ENCODE data around the gene IL4.

Gene IL4

GRCh38 chr5:132655821-132656773 lies 17.7 kb upstream of the IL4 start:
- ATAC-seq = peak; percentile 71
- TF ChIP-seq RARB (CRISPR knock-in tag; IDR thresholded peaks at IDR 0.05) (no peak), ZNF8 (CRISPR knock-in tag; IDR thresholded peaks at IDR 0.05) (no peak), OSR1 (CRISPR knock-in tag; IDR thresholded peaks at IDR 0.05) (no peak), TCF4 (CRISPR knock-in tag; IDR thresholded peaks at IDR 0.05; ENCODE audit: borderline replicate concordance) (no peak), ZNF565 (CRISPR knock-in tag; conservative IDR thresholded peaks at IDR 0.05; ENCODE audit: low read depth) (no peak), SNAI2 (CRISPR knock-in tag; IDR thresholded peaks at IDR 0.05) (no peak), TSHZ2 (CRISPR knock-in tag; IDR thresholded peaks at IDR 0.05) (no peak), CSRNP3 (CRISPR knock-in tag; IDR thresholded peaks at IDR 0.05) (no peak), CSDC2 (CRISPR knock-in tag; IDR thresholded peaks at IDR 0.05) (no peak), ZFP30 (CRISPR knock-in tag; IDR thresholded peaks at IDR 0.05) (no peak), ZC3H10 (CRISPR knock-in tag; IDR thresholded peaks at IDR 0.05) (no peak)

- ATAC-seq = no peak
- TF ChIP-seq RARB (CRISPR knock-in tag; IDR thresholded peaks at IDR 0.05) (no peak), GLIS3 (CRISPR knock-in tag; IDR thresholded peaks at IDR 0.05) (no peak), ZNF8 (CRISPR knock-in tag; IDR thresholded peaks at IDR 0.05) (no peak), CREB5 (CRISPR knock-in tag; IDR thresholded peaks at IDR 0.05; ENCODE audit: low read depth) (no peak), ZNF565 (CRISPR knock-in tag; conservative IDR thresholded peaks at IDR 0.05; ENCODE audit: low read depth) (no peak), ISL1 (CRISPR knock-in tag; IDR thresholded peaks at IDR 0.05) (no peak), ZFP30 (CRISPR knock-in tag; IDR thresholded peaks at IDR 0.05) (no peak), TCF4 (CRISPR knock-in tag; IDR thresholded peaks at IDR 0.05; ENCODE audit: borderline replicate concordance) (no peak), OSR1 (CRISPR knock-in tag; IDR thresholded peaks at IDR 0.05) (no peak), TSHZ2 (CRISPR knock-in tag; IDR thresholded peaks at IDR 0.05) (no peak), POU6F1 (CRISPR knock-in tag; IDR thresholded peaks at IDR 0.05; ENCODE audit: borderline replicate concordance, low read depth) (no peak), SNAI2 (CRISPR knock-in tag; IDR thresholded peaks at IDR 0.05) (no peak), ZFP3 (CRISPR knock-in tag; IDR thresholded peaks at IDR 0.05) (no peak), BACH2 (CRISPR knock-in tag; IDR thresholded peaks at IDR 0.05; ENCODE audit: borderline replicate concordance) (no peak), ZNF70 (CRISPR knock-in tag; IDR thresholded peaks at IDR 0.05) (no peak)
Observed at GRCh38 chr5:132656774-132657355, 16.9 kb upstream of the IL4 start.
